SH-SY5Y (cell line): Measurements from ENCODE around the gene AKR1A1.

Experiments used
- GATA2 ChIP-seq: IDR thresholded peaks from 2 replicates; pipeline ENCODE4 v1.6.1; 2011; ENCODE audit warnings: mild to moderate bottlenecking, low read depth, low read length
- GATA3 ChIP-seq: IDR thresholded peaks from 2 replicates; pipeline ENCODE4 v1.6.1; 2011; ENCODE audit warnings: low read depth, mild to moderate bottlenecking, low read length, moderate library complexity

GRCh38 chr1:45535988-45536766, 14.4 kb upstream of the AKR1A1 start:
- no peak for TF ChIP-seq GATA2
- TF ChIP-seq GATA3, result no peak
